Gastroesophageal sphincter (tissue), 4 donors: Measurements from ENCODE around the gene PHPT1. TPM values are rescaled to one million over a fixed set of nuclear protein-coding genes. Genes with fewer than 3 reads are reported as not detected.
"Not testable (repeated sequence)": the region's sequence is repeated elsewhere in the genome, so short reads cannot be mapped to it uniquely, and the experiment has no call there.

Experiments
- ATAC-seq: fragments of 150-250 bp; one replicate; pipeline ENCODE4 v1.9.1; 2016; ENCODE audit warnings: mild to moderate bottlenecking, moderate library complexity
- H3K27ac ChIP-seq, 4 donors: fragments of 200-600 bp; sonication (generic) in 3 of 4; 1 replicate in 3 of 4; 2 replicates in 1 of 4; pipeline ENCODE4 v1.5.1; 2016 to 2019
- H3K27me3 ChIP-seq: fragments of 200-600 bp; sonication (generic); one replicate; pipeline ENCODE4 v1.5.1; 2019
- H3K36me3 ChIP-seq, 2 donors: fragments of 200-600 bp; sonication (generic); one replicate each; pipeline ENCODE4 v1.5.1; 2019; ENCODE audit warnings: control low read depth in 1 of 2
- H3K4me1 ChIP-seq, 3 donors: fragments of 200-600 bp; sonication (generic); 1 replicate in 2 of 3; 2 replicates in 1 of 3; pipeline ENCODE4 v1.5.1; 2016 to 2019; ENCODE audit warnings: control low read depth in 2 of 3
- H3K4me3 ChIP-seq, 2 donors: fragments of 200-600 bp; sonication (generic); one replicate each; pipeline ENCODE4 v1.5.1; 2019; ENCODE audit warnings: mild to moderate bottlenecking in 1 of 2, moderate library complexity in 1 of 2
- H3K9me3 ChIP-seq, 3 donors: fragments of 200-600 bp; sonication (generic); one replicate each; pipeline ENCODE4 v1.5.1; 2017 to 2019; ENCODE audit warnings: control low read depth in 2 of 3
- CTCF ChIP-seq, 4 experiments: fragments of 200-600 bp in 2 of 4; fragments of 450-650 bp in 2 of 4; sonication (generic) in 1 of 4; IDR thresholded peaks; one replicate each; pipeline ENCODE4 v1.5.1; 2017 to 2019; ENCODE audit warnings: antibody characterized with exemption in 4 of 4, mild to moderate bottlenecking in 2 of 4, moderate library complexity in 2 of 4
- EP300 ChIP-seq: sonication (generic); formaldehyde crosslinking; IDR thresholded peaks from one replicate; pipeline ENCODE4 v1.6.1; 2017; ENCODE audit warnings: antibody characterized with exemption, mild to moderate bottlenecking
- POLR2A ChIP-seq, 2 donors: fragments of 450-650 bp; IDR thresholded peaks; one replicate each; pipeline ENCODE4 v1.6.1; 2017; ENCODE audit warnings: antibody characterized with exemption in 2 of 2, mild to moderate bottlenecking in 2 of 2, moderate library complexity in 1 of 2
- POLR2AphosphoS5 ChIP-seq: sonication (generic); formaldehyde crosslinking; IDR thresholded peaks from one replicate; pipeline ENCODE4 v1.6.1; 2017; ENCODE audit warnings: antibody characterized with exemption
- WGBS, 2 donors: methylation state at CpG; one replicate each; pipeline ENCODE4 v1.1.5; 2018; ENCODE audit warnings: low coverage in 1 of 2; 5-methylcytosine and 5-hydroxymethylcytosine counted together
- total RNA-seq, 4 donors: library from RNA; depleted of rRNA; stranded (reverse); fragments of >200 nt; gene quantifications; one replicate each; pipeline ENCODE4 v1.1.0, GENCODE V29; 2016

PHPT1 gene
- total RNA-seq, 4 donors from 2014 or later = 33.7 to 63.5 (median 43.7) TPM

GRCh38 chr9:136829981-136830885 is 19.0 kb upstream of the PHPT1 start:
- no CpG with 5 or more reads among the region's 41 CpGs for WGBS, 2 donors
- Histone ChIP-seq H3K36me3 (peaks cover 0 to 90% of the 10 kb centered on the region in 2 donors), H3K27me3 (no peaks in the 10 kb centered on the region), H3K9me3 (no peaks in the 10 kb centered on the region), H3K27ac (no peak overlapping the region), H3K4me1 (no peaks in the 10 kb centered on the region), H3K4me3 (no peak overlapping the region)
- TF ChIP-seq POLR2A (IDR thresholded peaks at IDR 0.05) (no peak), CTCF (IDR thresholded peaks at IDR 0.05) (no peak), EP300 (no peak), POLR2AphosphoS5 (no peak)
- no peak for ATAC-seq

- no peak overlapping the region for H3K27ac ChIP-seq
- no peak for ATAC-seq
- TF ChIP-seq CTCF (IDR thresholded peaks at IDR 0.05) (no peak), EP300 (no peak), POLR2A (IDR thresholded peaks at IDR 0.05) (no peak)
- H3K4me3 ChIP-seq = no peak overlapping the region
- no peaks in the 10 kb centered on the region for H3K4me1 ChIP-seq
- H3K27me3 ChIP-seq = no peaks in the 10 kb centered on the region
- 89 to 91% methylated on average over 6 to 23 of the region's 30 CpGs for WGBS, 2 donors
- peaks cover 0 to 90% of the 10 kb centered on the region in 2 donors for H3K36me3 ChIP-seq
- H3K9me3 ChIP-seq = no peaks in the 10 kb centered on the region
Observed at GRCh38 chr9:136831002-136831719, 18.0 kb upstream of the PHPT1 start.

- Histone ChIP-seq H3K27me3 (no peaks in the 10 kb centered on the region), H3K27ac (no peak overlapping the region), H3K9me3 (no peaks in the 10 kb centered on the region), H3K4me1 (no peaks in the 10 kb centered on the region), H3K36me3 (peaks cover 0 to 90% of the 10 kb centered on the region in 2 donors), H3K4me3 (no peak overlapping the region)
- WGBS, 2 donors = no CpG with 5 or more reads among the region's 23 CpGs
- ATAC-seq = no peak
- TF ChIP-seq CTCF (IDR thresholded peaks at IDR 0.05) = no peak
- TF ChIP-seq POLR2AphosphoS5 = no peak
- no peak for TF ChIP-seq POLR2A (IDR thresholded peaks at IDR 0.05)
- TF ChIP-seq EP300 = no peak
Observed at GRCh38 chr9:136831720-136832104, 17.5 kb upstream of the PHPT1 start.

- ATAC-seq = no peak
- H3K4me1 ChIP-seq = no peaks in the 10 kb centered on the region
- no peak overlapping the region for H3K27ac ChIP-seq
- no peaks in the 10 kb centered on the region for H3K27me3 ChIP-seq
- H3K36me3 ChIP-seq = peaks cover 0 to 90% of the 10 kb centered on the region in 2 donors
- no peaks in the 10 kb centered on the region for H3K9me3 ChIP-seq
- WGBS, 2 donors = 60 to 100% methylated on average over 1 to 3 of the region's 9 CpGs
- no peak overlapping the region for H3K4me3 ChIP-seq
- TF ChIP-seq POLR2AphosphoS5 = no peak
- no peak for TF ChIP-seq EP300
- TF ChIP-seq POLR2A (IDR thresholded peaks at IDR 0.05) = no peak
Observed at GRCh38 chr9:136832581-136832980, 16.6 kb upstream of the PHPT1 start.

- H3K36me3 ChIP-seq = peaks cover 0 to 90% of the 10 kb centered on the region in 2 donors
- not testable (repeated sequence) for H3K27me3 ChIP-seq, ATAC-seq, H3K4me1 ChIP-seq, H3K27ac ChIP-seq, H3K9me3 ChIP-seq, H3K4me3 ChIP-seq
- 69% methylated on average over 4 of the region's 16 CpGs; no CpG with 5 or more reads in 1 of the 2 donors for WGBS, 2 donors
Observed at GRCh38 chr9:136833381-136834048, 15.7 kb upstream of the PHPT1 start.
